DMS53 treated with DMSO at 0.1 percent for 48 hours (cell line): ENCODE measurements around the gene HLCS.
"Not testable (repeated sequence)": the region's sequence is repeated elsewhere in the genome, so short reads cannot be mapped to it uniquely, and the experiment has no call there.

ENCODE experiments used
- DNase-seq: peaks from one replicate; lab custom pipeline; 2025; ENCODE audit not compliant: unreplicated experiment; lab: John Stamatoyannopoulos, UW

The HLCS gene

GRCh38 chr21:36966066-36966820, at the start of gene HLCS:
HLCS (minus strand) TSS chr21:36966669; CDS start chr21:36966638, 31 bp downstream.
- peak; percentile 38 for DNase-seq

GRCh38 chr21:37009740-37010341, 43.4 kb upstream of the HLCS start:
- DNase-seq, result peak; percentile 79

- DNase-seq, result no peak
These were observed 42.3 kb upstream of the HLCS start for GRCh38 chr21:37008724-37009123.

- peak; percentile 18 for DNase-seq
These were observed 40.2 kb upstream of the HLCS start, which contains the start of gene RIPPLY3 for GRCh38 chr21:37006486-37007291. RIPPLY3 (plus strand) TSS chr21:37006702; CDS start chr21:37006773, 71 bp downstream.

GRCh38 chr21:37005548-37006485, 39.3 kb upstream of the HLCS start:
- DNase-seq, result no peak

GRCh38 chr21:37003917-37004316, 37.4 kb upstream of the HLCS start:
- DNase-seq, result not testable (repeated sequence)

GRCh38 chr21:37002851-37003250, 36.4 kb upstream of the HLCS start:
- not testable (repeated sequence) for DNase-seq

GRCh38 chr21:37001441-37001840, 35.0 kb upstream of the HLCS start:
- DNase-seq, result no peak

GRCh38 chr21:37000381-37000780, 33.9 kb upstream of the HLCS start:
- DNase-seq, result no peak

- no peak for DNase-seq
These were observed 32.8 kb upstream of the HLCS start for GRCh38 chr21:36999131-36999898.

GRCh38 chr21:36995285-36995684, 28.8 kb upstream of the HLCS start:
- DNase-seq, result not testable (repeated sequence)

- DNase-seq, result no peak
These were observed 28.2 kb upstream of the HLCS start for GRCh38 chr21:36994501-36995158.

GRCh38 chr21:36992671-36993070, 26.2 kb upstream of the HLCS start:
- no peak for DNase-seq

- DNase-seq, result no peak
These were observed 24.2 kb upstream of the HLCS start for GRCh38 chr21:36990508-36991205.

GRCh38 chr21:36989699-36990507, 23.4 kb upstream of the HLCS start:
- peak; percentile 73 for DNase-seq

- DNase-seq, result not testable (repeated sequence)
These were observed 22.8 kb upstream of the HLCS start for GRCh38 chr21:36989199-36989698.

GRCh38 chr21:36988536-36988935, 22.1 kb upstream of the HLCS start:
- no peak for DNase-seq

GRCh38 chr21:36987845-36988244, 21.4 kb upstream of the HLCS start:
- no peak for DNase-seq
